Measurements from ENCODE around the gene CYP2D6. TPM values are rescaled to one million over a fixed set of nuclear protein-coding genes. Genes with fewer than 3 reads are reported as not detected.
"Not testable (repeated sequence)": the region's sequence is repeated elsewhere in the genome, so short reads cannot be mapped to it uniquely, and the experiment has no call there.

Gene CYP2D6
- total and polyA plus RNA-seq, 10 of the 15 experiments (the other 5 are each of a cell fraction or from before 2014, with no cell fraction given) = 0.08 to 1.4 (median 0.39) TPM

DNA sequence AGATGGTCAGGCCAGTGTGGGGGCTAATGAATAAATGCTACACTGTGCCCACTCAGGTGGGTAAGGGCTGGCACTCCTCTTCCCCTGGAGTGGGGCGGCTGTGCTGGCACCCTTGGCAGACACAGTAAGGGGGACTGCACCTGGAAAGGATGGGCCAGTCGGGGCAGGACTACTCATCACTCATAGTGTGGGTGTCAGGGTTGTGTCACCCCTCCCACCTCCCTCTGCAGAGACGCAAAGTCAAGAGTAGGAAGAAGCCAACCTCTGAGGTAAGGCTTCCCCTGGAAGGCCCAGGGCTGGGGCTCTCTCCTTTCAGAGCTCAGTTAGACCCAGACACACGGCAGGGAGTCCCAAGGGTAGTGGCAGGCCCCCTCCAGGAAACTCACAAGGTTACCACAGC is 5.1 kb upstream of the CYP2D6 start:
- H3K9ac ChIP-seq (ENCODE audit: control insufficient read depth, insufficient read depth, low read length); H3K27ac ChIP-seq (ENCODE audit: control insufficient read depth, insufficient read depth); H3K79me2 ChIP-seq (ENCODE audit: control insufficient read depth, insufficient read depth, low read length); intact Hi-C loops (cut with micrococcal nuclease; ENCODE audit: unreplicated experiment); H3K27me3 ChIP-seq (replicated peaks in 1 of 2; ENCODE audit: control insufficient read depth in 2 of 2, insufficient read depth in 2 of 2, low read length in 1 of 2); H3K4me3 ChIP-seq; H4K20me1 ChIP-seq (ENCODE audit: control insufficient read depth, insufficient read depth); DNase-seq (ENCODE audit: low read depth, low spot score); H3K4me1 ChIP-seq (ENCODE audit: control insufficient read depth, insufficient read depth, low read length); POLR2A ChIA-PET; H3K36me3 ChIP-seq (ENCODE audit: control insufficient read depth in 2 of 2, insufficient read depth in 2 of 2, low read length in 1 of 2); H3K9me3 ChIP-seq (replicated peaks; ENCODE audit: control insufficient read depth, insufficient read depth, low read length); RAD21 ChIA-PET (ENCODE audit: unreplicated experiment); BruUV-seq (replicated peaks); in situ Hi-C loops (cut with MboI); H2AFZ ChIP-seq (ENCODE audit: control insufficient read depth, low read depth, low read length); H3K4me2 ChIP-seq (ENCODE audit: control insufficient read depth, insufficient read depth): not testable (repeated sequence)
- SMC1A ChIA-PET (ENCODE audit: uncharacterized antibody, unreplicated experiment) = interaction anchor here (1.5 kb wide), 1 partner anchor 45 kb away, joined by 4 read pairs; the partner anchor contains the start of gene NDUFA6
- CTCF ChIA-PET = interaction anchor here (1.0 kb wide), 1 partner anchor 439 kb away, joined by 4 read pairs; no protein-coding TSS in a partner anchor
- peak; percentile 15 for ATAC-seq
- WGBS (ENCODE audit: insufficient coverage, insufficient replicate concordance, low lambda C conversion rate, missing lambda C conversion rate) = no CpG with 5 or more reads among the region's 4 CpGs
- FAIRE-seq = peak; percentile 65

- H3K4me2 ChIP-seq (ENCODE audit: control insufficient read depth, insufficient read depth) = no peak overlapping the region
- TF ChIP-seq CREB1 (IDR thresholded peaks at IDR 0.05; ENCODE audit: low read depth) (no peak), BHLHE40 (IDR thresholded peaks at IDR 0.05; ENCODE audit: borderline replicate concordance in 1 of 2, low read depth in 2 of 2, low read length in 1 of 2) (peak in 1 of 2 experiments; percentile 12; a peak in 1 of 4 replicates)
- no peaks in the 10 kb centered on the region for H3K4me1 ChIP-seq (ENCODE audit: control insufficient read depth, insufficient read depth, low read length)
- H3K27me3 ChIP-seq (replicated peaks in 1 of 2; ENCODE audit: control insufficient read depth in 2 of 2, insufficient read depth in 2 of 2, low read length in 1 of 2) = no peaks in the 10 kb centered on the region
- DNase-seq (ENCODE audit: low read depth, low spot score) (no peak), ATAC-seq (peak; percentile 7; the same call in 1 of the 3 replicates), FAIRE-seq (no peak)
- RAD21 ChIA-PET (ENCODE audit: unreplicated experiment) = interaction anchor here (1.5 kb wide), 1 partner anchor 43 kb away, joined by 5 read pairs; the partner anchor contains the start of gene NDUFA6
- 71% methylated on average over 24 of the region's 24 CpGs for WGBS (ENCODE audit: insufficient coverage, insufficient replicate concordance, low lambda C conversion rate, missing lambda C conversion rate)
- POLR2A ChIA-PET = interaction anchor here (1.1 kb wide), 1 partner anchor 43 kb away, joined by 3 read pairs; no protein-coding TSS in a partner anchor
- no peak overlapping the region for H3K4me3 ChIP-seq
- no peaks in the 10 kb centered on the region for H3K36me3 ChIP-seq (ENCODE audit: control insufficient read depth in 2 of 2, insufficient read depth in 2 of 2, low read length in 1 of 2)
- no peak overlapping the region for H2AFZ ChIP-seq (ENCODE audit: control insufficient read depth, low read depth, low read length)
- CTCF ChIA-PET = interaction anchor here (0.7 to 1.5 kb wide), 6 partner anchors 17 to 437 kb away, joined by 3 to 4 read pairs (median 3); partner anchors contain the start of gene SMIM45
- no peak overlapping the region for H3K27ac ChIP-seq (ENCODE audit: control insufficient read depth, insufficient read depth)
- intact Hi-C loops (cut with micrococcal nuclease; ENCODE audit: unreplicated experiment) = no loop called here
- no peaks in the 10 kb centered on the region for H3K9me3 ChIP-seq (replicated peaks; ENCODE audit: control insufficient read depth, insufficient read depth, low read length)
- in situ Hi-C loops (cut with MboI) = no loop called here
- BruUV-seq (replicated peaks) = no TSS peak
- no peaks in the 10 kb centered on the region for H4K20me1 ChIP-seq (ENCODE audit: control insufficient read depth, insufficient read depth)
- no peak overlapping the region for H3K9ac ChIP-seq (ENCODE audit: control insufficient read depth, insufficient read depth, low read length)
- SMC1A ChIA-PET (ENCODE audit: uncharacterized antibody, unreplicated experiment) = interaction anchor here (1.0 to 1.6 kb wide), 5 partner anchors 15 to 302 kb away, joined by 3 to 7 read pairs (median 5); partner anchors contain the start of gene NDUFA6
- H3K79me2 ChIP-seq (ENCODE audit: control insufficient read depth, insufficient read depth, low read length) = no peaks in the 10 kb centered on the region
Measured at GRCh38 chr22:42134100-42135020, 3.8 kb upstream of the CYP2D6 start.

All from GM12878 (cell line).